ENCODE results near the gene HDAC5.
A peak's percentile ranks its signal among the peaks of the same experiment; 100 is the strongest.

GRCh38 chr17:44083250-44083849 is 40.1 kb downstream of the HDAC5 start:
- peak; percentile 36; the same call in 1 of the 2 replicates for TF ChIP-seq CTCF (IDR thresholded peaks at IDR 0.05; ENCODE audit: low read length)
- no peak for TF ChIP-seq EZH2 (IDR thresholded peaks at IDR 0.05; ENCODE audit: borderline replicate concordance, low read length)

Measured in OCI-LY1 (cell line).